NCI-H2081 treated with DMSO at 0.1 percent for 48 hours (cell line): Measurements from ENCODE around the gene RNF213.

Source experiments
- DNase-seq: peaks from one replicate; lab custom pipeline; 2025; lab: John Stamatoyannopoulos, UW

RNF213 gene

GRCh38 chr17:80433916-80434666, 173.4 kb downstream of the RNF213 start:
- no peak for DNase-seq

DNA sequence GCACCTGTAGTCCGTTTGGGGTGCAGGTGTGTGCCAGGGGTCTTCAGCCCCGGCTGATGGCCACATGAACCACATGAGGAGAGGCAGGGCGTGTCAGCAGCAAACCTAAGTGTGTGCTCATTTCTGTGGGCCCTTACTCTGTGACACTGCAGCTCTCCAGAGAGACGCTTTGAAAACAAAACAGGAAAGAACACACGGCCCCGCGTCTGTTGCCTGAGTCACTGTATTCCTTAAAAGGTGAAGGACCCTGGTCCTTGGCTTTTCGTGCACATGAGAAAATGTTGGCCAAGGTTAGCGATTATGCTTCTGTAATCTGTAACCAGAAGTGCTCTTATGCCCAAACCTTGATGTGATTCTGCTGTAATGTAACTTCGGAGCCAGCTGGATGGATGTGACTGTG, 176.9 kb downstream of the RNF213 start:
- no peak for DNase-seq

DNA sequence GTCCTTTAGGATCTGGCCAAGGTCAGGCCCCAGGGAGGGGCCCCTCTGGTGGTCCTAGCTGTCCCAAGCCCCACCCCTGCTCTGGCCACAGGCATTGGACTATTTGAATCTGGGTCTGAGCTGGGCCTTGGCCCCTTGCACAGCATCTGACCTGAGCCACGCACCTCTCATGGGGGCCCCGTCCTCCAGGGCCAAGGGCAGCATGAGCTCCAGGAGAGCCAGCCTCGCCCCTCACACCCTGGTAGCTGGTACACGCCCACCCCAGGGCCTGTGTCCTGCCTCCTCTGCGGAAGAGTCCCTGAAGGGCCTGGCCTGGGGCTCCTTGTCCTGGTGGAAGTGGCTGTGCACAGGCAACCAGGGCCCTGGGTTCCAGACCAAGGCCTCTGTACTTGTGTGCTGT, 178.2 kb downstream of the RNF213 start:
- DNase-seq = no peak

DNA sequence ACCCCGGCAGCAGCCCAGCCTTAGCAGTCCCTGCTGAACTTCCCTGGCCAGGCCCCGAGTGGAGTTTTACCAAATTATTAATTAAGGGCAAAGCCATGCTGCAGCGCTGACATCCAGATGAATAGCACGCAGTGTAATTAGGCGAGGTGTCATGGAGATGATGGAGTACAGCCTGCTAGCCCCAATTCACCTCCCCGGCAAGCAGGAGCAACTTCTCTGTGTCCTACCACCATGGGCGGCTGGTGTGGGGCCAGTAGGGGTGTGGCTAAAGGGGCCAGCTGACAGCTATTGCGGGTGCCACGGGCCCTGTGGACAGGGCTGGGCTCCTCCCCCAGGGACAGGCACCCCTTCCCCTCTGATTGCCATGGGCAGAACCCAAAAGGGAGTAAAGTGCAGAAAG, 178.8 kb downstream of the RNF213 start:
- no peak for DNase-seq

- DNase-seq = no peak
These were observed 180.5 kb downstream of the RNF213 start for GRCh38 chr17:80441133-80441578.

DNA sequence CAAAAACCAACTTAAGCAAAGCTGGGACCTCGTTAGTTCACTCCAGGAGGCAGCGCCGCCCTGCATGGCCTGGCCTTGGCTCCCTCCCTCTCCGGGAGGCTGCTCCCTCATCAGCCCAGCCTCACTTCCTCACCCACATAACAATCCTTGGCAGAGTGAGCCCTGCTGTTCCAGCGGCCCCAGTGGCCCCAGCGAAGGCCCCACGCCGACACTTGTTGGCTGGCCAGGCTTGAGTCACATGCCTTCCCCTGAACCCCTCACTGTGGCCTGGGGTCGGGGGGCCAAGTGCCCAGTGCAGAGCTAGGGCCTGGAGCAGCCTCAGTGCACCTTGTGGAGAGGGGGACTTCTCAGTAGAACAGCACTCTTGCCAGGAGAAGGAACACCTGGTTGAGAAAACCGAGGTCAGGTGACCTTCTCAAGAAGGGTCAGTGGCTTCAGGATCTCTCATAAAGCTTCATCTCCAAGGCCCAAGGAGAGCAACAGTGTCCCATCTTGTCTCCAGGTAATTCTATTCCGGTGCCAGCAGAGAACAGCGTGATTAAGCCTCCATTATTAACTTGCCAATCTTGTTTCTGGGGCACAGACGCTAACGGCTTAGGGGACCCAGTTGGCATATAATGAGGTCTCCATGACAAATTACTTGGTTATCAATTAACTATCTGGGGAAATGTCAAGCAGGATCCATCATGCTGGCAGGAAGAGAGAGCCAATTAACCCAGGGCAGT, 181.1 kb downstream of the RNF213 start:
- no peak for DNase-seq

DNA sequence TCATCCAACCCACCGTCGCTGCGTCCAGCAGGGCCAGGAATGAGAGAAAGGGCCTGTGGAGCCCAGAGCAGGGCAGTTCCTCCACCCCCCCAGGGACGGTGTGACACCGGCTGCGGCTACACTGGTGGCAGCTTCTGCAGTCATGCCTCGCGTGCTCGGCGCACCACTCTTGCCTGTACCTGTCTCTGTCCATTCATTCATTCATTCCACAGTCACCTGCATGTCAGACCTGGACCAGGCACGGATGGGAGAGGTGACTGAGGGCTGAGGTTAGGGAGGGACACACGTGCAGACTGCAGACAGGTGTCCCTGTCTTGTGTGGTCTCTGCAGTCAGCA, 181.6 kb downstream of the RNF213 start:
- no peak for DNase-seq

- DNase-seq = no peak
These were observed 182.1 kb downstream of the RNF213 start for GRCh38 chr17:80442764-80443163.

DNA sequence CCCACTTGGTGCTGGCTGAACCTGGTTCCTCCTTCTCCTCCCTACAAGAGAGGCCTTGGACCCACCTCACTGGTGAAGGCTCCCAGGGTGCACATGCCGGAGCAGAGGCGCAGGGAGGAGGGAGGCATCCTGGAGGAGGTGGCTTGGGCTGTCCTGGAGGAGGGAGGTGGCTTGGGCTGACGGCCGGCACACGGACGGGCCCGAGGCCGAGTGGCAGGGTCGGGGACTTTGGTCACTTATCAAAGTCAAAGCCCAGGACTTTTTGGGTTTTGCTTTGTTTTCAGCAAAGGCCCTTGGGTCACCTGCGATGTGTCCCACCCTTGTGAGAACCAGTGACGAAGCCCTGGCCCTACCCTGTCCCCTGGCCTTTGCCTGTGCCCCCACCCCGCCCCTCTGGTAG, 182.8 kb downstream of the RNF213 start:
- no peak for DNase-seq

DNA sequence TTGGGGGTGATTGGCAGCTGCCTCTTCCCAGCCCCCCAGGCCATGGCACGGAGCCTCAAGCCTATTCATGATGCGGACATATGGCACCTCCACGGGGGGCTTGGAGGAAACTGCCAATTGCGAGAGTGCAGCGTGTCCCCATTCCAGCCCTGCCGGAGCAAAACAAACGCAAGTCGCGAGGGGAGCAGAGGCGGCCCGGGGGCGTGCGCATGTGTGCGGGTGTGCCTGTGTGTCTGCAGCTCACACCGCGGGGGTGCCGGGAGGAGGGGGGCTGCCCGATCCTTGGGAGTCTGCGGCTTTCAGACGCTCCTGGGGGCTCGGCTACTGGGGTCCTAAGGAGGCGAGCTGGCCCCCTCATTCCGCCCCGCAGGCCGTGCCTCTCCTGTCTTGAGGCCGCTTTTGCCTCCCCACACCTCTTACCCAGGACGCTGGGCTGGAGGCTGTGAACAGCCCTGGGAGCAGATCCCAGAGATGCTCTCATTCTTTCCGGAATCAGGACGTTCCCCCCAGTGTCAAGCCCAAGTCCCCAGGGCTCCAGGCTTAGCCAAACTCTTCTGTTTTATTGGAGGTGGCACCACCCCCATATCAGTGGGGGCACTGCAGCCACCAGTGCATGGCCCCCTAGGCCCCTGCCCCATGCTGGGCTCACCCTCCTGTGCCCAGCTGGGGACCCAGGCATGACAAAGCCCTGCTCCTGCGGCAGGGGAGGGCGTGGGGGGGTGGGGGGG, 183.4 kb downstream of the RNF213 start:
- DNase-seq = no peak

- no peak for DNase-seq
These were observed 184.0 kb downstream of the RNF213 start for GRCh38 chr17:80444644-80444979.

DNA sequence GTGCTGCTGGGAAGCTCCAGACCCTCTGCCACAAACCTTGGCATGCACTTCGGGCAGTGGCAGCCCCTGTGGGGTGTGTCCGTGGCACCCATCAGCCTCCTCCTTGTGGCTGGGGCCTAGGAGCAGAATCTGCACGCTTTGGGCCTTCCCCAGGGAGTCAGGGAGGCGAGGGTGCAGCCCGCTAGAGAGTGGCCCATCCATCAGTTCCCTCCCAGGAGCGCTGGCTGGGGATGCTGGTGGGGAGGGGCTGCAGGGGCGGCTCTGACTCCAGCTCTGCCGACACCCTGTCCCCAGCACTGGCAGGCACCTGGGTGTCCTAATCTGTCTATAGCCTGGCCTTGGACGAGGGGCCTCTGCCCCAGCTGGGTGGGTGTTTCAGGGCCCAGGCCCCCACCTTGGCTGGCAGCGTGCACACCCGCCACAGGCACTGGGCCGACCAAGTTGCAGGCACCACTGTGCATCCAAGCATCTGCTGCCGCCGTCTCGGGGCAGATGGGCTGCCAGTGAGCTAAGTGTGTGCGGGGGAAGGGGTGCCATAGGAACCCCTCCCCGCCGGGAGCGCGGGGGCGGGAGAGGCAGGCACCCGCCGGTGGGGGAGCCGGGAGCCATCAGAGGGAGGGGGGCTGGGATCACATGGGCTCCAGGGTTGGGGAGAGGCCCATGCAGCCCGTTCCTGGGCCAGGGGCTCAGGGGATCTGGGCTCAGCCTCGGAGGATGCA, 184.5 kb downstream of the RNF213 start:
- DNase-seq = no peak

DNA sequence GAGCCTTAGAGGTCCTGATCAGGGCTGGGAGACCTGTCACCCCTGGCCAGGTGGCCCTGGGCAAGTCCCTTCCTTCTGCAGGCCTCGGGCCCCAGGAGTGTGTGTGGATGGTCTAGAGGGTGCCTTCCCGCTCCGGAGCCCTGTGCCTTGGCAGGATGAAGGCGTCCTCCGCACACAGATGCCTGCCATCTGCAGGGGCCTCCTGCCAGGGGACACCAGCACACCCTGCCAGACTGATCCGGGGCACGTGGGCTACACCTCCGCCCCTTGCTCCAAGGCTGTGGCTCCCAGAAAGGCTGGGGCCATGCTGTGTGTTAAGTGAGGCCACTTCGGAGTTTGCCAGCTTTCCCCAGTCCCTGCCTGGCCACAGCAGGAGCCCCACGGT, 185.1 kb downstream of the RNF213 start:
- no peak for DNase-seq

- no peak for DNase-seq
These were observed 186.2 kb downstream of the RNF213 start for GRCh38 chr17:80446645-80447405.

- DNase-seq = no peak
These were observed 187.1 kb downstream of the RNF213 start for GRCh38 chr17:80447790-80448189.
